HG02759 (cell line): Measurements from ENCODE around the gene GRHL3.
"Not testable (repeated sequence)": the region's sequence is repeated elsewhere in the genome, so short reads cannot be mapped to it uniquely, and the experiment has no call there.

Experiments
- ATAC-seq: cut with Tn5 transposase; IDR thresholded peaks from one replicate; pipeline ENCODE4 v1.9.1; 2021; ENCODE audit warnings: mild to moderate bottlenecking, moderate library complexity; ENCODE audit not compliant: unreplicated experiment

The GRHL3 gene

DNA sequence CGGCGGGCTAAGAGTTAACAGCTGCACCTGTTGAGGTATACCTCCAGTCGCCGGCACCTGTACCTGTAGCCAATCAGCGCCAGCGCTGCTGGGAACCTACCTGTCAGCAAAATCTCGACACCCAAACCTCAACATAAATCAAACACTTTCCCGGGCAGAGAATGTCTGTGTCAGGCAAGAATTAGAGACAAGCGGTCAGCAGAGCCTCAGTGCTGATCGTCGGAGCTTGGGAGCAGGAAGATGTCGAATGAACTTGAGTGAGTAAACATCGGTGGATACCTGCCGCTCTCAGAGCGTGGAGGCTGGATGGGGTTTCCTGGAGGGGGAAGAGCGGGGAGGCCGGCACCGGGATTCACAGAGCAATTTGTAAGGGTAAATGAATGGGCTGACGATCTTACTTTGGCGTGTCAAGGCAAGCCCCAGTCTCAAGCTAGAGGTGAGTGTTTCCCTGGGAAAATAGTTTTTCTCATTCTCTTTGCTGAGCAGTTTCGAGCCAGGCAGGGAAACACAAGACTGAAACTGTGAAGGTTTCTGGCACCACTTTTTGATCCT lies at the start of gene GRHL3:
Gene GRHL3 (plus strand): TSS at position 46 of the 552 bp plus-strand sequence. CDS start 195 bp downstream, at position 241.
- no peak for ATAC-seq

DNA sequence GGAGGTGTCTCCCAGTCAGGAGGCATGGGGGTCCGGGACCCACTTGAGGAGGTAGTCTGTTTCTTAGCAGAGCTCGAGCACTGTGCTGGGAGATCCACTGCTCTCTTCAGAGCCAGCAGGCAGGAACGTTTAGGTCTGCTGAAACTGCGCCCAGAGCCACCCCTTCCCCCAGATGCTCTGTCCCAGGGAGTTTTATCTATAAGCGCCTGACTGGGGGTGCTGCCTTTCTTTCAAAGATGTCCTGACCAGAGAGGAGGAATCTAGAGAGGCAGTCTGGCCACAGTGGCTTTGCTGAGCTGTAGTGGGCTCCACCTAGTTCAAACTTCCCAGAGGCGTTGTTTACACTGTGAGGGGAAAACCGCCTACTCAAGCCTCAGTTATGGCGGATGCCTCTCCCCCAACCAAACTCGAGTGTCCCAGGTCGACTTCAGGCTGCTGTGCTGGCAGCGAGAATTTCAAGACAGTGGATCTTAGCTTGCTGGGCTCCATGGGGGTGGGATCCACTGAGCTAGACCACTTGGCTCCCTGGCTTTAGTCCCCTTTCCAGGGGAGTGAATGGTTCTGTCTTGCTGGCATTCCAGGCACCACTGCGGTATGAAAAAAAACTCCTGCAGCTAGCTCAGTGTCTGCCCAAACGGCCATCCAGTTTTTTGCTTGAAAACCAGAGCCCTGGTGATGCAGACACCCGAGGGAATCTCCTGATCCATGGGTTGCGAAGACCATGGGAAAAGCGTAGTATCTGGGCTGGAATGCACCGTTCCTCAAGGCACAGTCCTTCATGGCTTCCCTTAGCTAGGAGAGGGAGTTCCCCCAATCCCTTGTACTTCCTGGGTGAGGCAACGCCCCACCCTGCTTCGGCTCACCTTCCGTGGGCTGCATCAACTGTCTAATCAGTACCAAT lies 44.7 kb upstream of the GRHL3 start:
- ATAC-seq: not testable (repeated sequence)

DNA sequence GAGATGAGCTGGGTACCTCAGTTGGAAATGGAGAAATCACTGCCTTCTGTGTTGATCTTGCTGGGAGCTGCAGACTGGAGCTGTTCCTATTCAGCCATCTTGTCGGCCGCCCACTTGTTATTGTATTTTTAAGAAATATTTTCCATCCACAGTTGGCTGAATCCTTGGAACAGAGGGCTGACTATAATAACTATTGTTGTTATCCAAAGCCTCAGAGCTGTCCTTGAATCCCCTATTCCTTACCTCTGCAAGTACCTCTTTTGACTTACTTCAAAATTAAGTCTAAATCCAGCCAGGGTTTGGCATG lies 44.1 kb upstream of the GRHL3 start:
- no peak for ATAC-seq

DNA sequence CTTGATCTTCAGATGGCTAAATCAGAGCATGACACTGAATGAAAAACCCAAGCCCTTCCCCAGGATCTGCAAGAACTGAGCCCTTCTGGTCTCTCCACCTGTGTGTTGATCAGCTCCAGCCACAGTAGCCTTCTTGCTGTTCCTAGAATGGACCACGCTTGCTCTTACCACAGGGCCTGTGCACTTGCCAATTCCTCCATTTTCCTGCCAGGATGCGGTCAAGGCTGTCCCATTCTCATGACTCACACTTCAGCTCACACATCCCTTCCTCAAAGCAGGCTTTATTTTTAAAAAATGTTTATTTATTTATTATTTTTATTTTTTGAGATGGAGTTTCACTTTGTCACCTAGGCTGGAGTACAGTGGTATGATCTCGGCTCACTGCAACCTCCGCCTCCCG lies 43.6 kb upstream of the GRHL3 start:
- no peak for ATAC-seq

DNA sequence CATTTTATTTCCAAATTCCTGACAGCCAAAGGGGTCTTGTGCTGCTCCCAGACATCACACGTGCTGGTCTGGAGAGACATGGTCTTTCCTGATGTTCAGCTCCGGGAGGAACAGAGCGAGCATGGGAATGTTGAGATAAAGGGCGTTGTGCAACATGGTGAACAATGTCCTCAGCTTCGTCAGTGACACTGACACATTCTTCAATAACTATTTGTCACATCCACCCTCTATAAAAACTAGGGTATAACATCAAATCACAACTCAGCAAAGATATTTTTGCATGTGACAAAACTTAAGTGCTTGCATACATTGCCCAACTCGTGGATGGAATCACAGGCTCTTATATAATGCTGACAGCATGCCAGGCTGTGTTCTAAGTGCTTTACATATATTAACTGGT lies 42.4 kb upstream of the GRHL3 start:
- ATAC-seq: no peak

DNA sequence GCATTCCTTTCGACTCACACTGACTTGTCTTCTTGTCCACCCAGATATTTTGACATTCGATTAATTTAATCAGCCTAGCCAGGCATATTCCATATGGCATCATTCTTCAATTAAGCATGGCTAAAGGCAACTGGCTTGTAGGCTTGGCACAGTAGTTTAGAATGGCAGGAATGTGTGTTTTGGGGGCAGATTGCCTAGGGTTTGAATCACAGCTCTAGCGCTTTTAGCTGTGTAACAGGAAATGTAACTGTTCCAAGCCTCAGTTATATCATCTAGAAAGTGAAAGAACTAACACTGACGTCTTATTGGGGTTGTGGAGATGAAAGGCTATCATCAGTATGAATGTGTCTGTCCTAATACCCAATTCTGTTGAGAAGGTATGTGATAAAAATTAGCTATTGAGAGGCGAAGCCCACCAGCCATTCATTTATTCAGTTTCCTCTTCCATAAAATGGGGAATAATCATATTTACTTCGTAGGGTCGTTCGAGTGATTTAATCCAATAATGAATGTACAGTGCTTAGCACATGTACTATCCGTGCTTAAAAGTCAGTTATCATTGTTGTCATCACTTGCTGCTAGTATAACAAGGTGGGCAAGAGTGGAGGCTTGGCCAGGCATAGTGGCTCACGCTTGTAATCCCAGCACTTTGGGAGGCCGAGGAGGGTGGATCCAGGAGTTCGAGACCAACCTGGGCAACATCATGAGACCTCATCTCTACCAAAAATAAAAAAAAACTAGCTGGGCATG lies 41.6 kb upstream of the GRHL3 start:
- ATAC-seq: no peak

DNA sequence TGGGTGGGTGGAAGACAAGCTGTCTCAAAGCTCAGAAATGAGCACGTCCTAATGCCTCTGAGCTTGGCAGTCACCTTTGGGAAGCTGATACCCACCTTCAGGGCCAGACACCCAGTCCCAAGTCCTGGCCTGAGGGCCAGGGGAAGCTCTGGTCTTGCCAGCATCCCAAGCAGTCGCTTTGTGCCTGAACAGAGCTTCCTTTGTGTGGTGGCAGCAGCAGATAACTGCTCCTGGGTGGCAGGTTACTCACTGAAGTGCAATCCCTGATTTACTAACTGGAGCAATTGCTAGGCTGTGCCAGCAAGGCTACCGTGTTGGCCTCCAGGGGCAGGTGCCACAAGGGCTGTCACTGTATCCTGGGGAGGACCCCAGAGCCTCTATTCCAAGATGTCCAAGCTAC lies 40.4 kb upstream of the GRHL3 start:
- ATAC-seq: no peak

DNA sequence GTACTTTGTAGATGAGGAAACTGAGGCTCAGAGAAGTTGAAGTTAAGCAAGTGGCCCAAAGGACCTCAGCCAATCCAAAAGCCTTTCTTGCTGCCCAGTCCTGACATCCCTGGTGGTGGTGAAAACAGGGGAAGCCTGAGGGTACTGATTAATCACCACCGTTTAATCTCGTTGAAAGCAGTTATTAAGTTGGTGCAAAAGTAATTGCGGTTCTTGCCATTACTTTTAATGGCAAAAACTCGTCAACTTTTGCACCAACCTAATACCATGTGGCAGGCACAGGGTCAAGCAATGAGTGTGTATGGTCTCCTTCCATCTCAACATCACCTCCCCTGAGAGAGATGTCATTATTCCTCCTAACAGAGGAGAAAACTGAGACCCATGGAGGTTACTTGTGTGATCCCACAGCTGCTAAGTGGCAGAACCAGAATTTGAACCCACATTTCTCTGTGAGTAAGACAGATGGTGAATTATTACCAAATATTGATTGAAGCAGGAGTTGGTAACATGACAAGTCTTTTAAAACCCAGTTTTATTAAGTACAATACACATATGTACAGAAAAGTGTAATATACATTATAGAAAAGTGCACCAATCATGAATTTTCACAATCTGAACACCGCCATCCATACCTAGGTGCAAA lies 39.4 kb upstream of the GRHL3 start:
- no peak for ATAC-seq

DNA sequence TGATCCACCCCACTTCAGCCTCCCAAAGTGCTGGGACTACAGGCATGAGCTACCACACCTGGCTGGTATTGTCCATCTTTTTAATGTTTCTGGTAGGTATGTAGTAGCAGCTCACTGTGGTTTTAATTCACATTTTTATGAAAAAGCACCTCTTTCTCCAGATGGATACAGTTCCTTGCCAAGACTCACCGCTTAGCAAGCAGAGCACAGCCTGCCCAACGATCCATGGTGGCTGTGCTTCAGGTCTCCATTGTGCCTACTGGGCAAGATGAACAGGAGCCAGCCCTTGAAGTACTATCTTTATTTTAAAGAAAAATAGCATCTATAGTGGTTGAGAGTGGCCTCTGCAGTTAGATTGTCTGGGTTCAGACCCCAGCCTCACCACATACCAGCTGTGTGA lies 37.6 kb upstream of the GRHL3 start:
- ATAC-seq: no peak

DNA sequence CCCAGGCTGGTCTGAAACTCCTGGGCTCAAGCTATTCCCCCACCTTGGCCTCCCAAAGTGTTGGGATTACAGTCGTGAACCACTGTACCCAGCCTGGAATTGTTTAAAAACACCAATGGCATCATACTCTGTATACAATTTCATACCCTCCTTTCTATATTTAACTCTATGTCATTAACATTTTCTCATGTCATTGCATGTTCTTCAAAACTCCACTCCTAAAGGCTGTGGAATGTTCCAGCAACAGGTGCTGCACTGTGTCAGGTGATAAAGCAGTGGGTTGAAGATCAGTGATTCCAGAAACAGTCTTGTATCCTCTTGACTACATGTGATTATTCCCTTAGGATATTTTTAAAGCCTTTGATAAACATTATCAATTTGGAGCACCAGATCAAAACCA lies 36.7 kb upstream of the GRHL3 start:
- ATAC-seq: no peak

DNA sequence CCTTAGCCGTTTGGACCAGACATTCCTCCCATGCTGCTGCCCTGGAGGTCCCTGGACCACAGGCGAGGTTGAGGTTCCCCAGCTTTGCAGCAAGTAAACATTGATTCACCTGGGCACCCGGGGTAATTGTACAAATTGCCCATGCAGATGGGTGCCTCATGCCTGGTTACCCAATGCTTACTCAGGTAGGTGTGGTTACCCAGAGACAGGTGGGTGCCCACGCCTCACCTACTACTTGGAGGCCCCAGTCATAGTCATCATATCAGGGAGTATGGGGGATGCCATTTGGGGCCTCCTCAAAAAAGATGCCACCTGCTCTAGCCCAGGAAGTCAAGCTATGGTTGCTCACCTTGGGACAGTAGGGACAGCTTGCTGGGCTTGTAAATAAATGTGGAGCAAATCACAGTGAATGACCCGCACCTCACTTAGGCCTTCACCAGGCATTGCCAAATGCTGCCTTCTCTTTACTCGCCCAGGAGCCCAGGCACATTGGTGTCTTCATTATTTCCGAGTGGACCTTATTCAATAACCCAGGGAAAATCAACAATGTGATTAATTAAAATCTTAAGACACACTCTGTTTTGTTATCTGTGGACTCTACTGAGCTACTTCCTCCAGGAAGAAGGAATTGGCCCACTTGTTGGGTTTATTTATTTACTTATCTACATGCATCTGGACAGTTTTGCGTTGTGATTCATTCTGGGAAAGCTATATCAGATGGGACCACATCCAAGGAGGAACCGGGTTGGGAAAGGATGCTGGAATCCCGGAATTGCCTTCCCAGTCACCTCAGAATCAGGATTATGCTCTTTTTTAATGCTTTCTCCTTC lies 35.6 kb upstream of the GRHL3 start:
- no peak for ATAC-seq

DNA sequence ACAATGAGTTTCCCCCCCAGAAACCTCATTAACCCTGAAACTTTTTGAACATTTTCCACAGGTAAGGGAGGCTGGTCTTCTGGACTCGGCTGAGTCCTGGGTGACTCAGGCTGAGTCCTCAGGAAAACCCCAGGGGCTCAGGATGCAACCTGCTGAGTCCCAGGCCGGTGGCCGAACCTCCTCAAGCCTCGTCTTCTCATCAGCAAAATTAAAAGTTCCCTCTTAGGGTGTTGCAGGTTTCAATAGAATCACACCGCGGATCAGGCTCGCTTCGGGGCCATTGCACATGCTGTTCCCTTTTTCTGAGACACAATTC lies 35.0 kb upstream of the GRHL3 start:
- no peak for ATAC-seq

DNA sequence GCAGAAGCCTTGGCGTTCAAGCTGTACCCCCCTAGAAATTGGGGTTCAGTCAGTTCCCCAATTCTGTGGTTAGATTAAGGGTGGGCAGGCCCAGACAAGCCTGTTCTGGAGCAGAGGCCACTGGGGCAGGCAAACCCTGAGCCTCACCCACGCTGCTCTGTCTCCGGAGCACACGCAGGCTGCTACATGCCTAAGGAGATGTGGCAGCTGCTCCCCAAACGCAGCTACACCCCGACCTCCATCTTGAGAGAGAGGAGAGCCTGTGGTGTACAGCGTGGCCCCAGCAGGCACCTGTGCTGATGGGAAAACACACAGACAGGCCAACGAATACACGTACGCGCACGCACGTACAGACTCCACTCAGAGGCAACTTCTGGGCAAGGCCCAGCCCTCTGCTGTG lies 33.9 kb upstream of the GRHL3 start:
- ATAC-seq: no peak

DNA sequence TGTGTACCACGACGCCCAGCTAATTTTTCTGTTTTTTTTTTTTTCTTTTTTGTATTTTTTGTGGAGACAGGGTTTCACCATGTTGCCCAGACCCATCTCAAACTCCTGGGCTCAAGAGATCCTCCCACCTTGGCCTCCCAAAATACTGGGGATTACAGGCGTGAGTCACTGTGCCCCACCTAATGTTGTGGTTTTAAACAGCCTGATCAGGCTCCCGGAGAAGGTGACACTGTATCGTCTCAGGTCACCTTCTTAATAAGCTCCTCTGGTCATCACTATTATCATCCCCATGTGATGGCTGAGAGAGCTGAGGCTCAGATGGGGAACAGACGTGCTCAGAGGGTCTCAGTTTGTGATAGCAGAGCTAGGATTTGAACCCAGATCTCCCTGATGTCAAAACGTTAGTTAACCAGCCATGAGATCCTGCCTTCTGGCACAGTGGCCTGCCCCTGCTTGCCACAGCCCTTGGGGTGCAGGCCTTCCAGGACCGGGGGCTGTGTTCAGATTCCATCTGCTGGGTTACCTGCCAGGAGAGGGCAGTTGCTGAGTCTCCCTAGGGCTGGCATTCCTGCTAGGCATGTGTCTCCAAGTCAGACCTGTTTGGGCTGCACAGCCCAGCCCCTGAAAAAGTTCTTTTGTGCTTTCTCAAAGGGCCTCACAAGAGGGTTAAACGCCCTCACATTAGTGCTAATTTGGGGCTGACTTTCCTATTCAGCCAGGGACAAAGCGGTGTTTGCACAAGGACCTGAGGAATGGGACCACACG lies 32.7 kb upstream of the GRHL3 start:
- ATAC-seq: no peak

DNA sequence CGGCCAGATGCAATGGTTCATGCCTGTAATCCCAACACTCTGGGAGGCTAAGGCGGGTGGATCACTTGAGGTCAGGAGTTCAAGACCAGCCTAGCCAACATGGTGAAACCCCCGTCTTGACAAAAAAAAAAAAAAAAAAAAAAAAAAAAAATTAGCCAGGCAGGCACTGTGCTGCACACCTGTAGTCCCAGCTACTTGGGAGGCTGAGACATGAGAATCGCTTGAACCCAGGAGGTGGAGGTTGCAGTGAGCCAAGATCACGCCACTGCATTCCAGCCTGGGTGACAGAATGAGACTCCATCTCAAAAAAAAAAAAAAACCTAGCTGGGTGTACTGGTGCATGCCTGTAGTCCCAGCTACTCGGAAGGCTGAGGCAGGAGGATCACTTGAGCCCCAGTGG lies 31.4 kb upstream of the GRHL3 start:
- not testable (repeated sequence) for ATAC-seq

DNA sequence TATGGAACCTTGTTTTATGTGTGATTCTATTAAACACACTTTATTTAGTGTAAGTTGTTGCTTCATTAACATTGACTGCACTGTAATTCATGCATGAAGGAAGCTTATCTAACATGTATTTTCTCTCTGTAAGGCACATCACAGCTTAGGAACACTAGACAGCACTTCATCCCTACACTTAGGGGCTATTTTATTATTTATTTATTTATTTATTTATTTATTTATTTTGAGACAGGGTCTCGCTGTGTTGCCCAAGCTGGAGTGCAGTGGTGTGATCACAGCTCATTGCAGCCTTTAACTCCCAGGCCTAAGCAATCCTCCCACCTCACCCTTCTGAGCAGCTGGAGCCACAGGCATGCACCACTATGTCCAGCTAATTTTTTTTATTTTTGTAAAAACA lies 30.7 kb upstream of the GRHL3 start:
- no peak for ATAC-seq

DNA sequence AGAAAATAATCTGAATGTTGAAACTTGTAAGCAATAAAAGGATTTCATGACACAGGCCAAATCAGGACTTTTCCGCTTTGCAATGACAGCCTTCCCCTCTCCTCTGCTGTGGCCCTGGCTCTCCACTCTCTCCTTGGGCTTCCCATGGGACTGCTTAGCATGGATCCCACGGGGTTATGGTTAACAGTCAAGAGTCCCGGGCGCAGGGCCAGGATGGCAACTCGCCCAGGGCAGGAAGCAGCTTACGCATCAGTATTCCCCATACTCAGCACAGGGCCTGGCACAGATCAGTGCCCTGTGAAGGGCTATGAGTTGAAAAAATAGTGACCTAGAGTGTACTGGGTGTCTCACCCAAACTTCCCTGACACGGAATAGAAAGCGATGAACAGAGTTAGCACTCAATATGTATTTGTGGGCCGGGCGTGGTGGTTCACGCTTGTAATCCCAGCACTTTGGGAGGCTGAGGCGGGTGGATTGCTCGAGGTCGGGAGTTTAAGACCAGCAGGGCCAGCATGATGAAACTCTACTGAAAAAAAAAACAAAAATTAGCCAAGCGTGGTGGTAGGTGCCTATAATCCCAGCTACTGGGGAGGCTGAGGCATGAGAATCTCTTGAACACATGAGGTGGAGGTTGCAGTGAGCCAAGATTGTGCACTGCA lies 29.1 kb upstream of the GRHL3 start:
- ATAC-seq: no peak

DNA sequence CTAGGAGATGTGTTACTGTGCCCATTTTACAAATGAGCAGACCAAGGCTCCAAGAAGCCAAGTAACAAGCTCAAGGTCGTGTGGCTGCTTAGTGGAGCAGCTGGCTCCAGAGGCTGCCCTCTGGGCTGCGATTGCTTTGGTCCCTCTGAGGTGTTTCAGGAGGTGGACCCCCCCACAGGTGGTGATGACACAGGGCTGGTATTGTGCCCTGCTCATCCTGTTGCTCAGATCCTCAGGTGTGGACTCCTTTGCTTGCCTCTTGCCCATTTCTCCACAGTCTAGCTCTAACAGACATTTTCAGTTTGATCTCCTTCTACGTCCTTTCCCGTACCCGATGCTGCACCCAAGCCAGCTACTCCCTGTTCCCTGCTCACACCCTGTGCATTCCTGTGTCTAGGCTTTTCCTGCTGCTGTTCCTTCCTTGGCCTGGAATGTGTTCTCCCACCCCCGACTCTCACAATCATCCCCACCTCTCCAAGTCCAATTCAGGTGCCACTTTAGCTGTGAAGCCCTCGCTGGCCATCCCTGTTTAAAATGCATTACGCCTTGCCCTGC lies 28.1 kb upstream of the GRHL3 start:
- no peak for ATAC-seq

DNA sequence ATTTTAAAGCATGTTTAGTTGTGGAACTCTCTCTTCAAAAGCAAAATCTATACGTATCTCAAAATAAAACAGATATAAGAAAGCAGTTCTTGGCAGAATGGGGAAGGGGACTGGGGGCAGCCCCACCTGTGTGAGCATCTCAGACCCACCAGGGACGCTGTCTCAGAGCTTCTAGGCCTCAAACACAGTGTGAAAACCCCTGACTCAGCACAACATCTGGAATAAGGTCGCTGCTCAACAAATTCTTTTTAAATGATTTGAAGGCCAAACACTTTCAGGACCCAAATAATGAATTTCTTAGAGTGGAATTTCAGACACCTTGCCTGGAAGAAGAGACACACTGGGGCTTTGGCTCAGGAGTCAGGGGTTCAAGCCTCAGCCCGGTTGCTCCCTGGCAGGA lies 27.1 kb upstream of the GRHL3 start:
- no peak for ATAC-seq
